Stomach (tissue), 4 donors: ENCODE results near the gene NBPF20.
"Not testable (repeated sequence)": the region's sequence is repeated elsewhere in the genome, so short reads cannot be mapped to it uniquely, and the experiment has no call there.

Experiments used
- POLR2A ChIP-seq, 4 donors: fragments of 450-650 bp; IDR thresholded peaks; one replicate each; pipeline ENCODE4 v1.6.1; 2016; ENCODE audit warnings: antibody characterized with exemption in 4 of 4, control low read depth in 2 of 4, mild to moderate bottlenecking in 1 of 4, moderate library complexity in 1 of 4
- TF ChIP-seq, protein P1 (sequence below), 7 experiments: fragments of 450-650 bp in 4 of 7; fragments of 200-600 bp in 3 of 7; sonication (generic) in 3 of 7; IDR thresholded peaks; one replicate each; pipeline ENCODE4 v1.5.1; 2016 to 2019; ENCODE audit warnings: antibody characterized with exemption in 7 of 7, control low read depth in 2 of 7, mild to moderate bottlenecking in 1 of 7

DNA sequence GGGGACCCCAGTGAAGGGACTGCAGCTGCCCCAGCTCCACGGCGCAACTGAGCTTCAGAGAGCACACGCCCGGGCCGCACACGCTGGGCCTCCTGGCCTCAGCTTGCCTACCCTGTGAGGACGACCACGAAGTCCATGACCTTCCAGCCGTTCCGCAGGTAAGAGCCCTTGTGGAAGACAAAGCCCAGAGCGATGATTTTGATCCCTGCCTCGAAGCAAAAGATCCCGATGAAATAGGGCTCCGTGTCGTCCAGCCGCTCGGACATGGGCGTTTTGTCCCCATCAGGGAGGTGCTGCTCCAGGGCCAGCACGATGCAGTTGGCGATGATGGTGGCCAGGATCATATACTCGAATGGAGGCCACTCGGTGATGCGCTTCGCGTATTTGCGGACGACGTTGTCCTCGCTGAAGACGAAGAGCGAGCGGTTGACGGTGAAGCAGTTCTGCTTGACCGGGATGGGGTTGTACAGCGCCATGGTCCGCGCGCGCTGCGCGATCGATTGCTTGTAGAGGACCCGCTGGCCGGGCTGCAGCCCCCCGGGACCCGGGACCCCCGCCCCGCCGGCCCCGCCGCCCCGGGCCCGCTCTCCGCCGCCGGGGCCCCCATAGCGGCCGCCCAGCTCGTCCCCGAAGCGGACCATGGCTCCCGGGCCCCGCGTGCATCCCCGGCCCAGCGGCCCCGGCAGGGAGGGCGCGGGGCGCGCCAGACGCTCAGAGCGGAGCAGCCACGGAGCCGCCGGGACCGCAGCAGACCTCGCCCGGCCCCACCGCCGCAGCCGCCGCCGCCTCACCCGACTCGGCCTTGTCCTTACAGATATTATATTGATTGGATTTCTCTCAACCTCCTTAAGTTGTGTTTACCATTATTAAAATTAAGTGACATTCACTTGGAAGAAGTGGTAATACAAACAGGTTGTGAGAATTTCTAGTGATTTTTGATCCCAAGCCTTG lies 28.7 kb upstream of the NBPF20 start:
- TF ChIP-seq POLR2A (IDR thresholded peaks at IDR 0.05) = not testable (repeated sequence)
- TF ChIP-seq, protein P1, sequence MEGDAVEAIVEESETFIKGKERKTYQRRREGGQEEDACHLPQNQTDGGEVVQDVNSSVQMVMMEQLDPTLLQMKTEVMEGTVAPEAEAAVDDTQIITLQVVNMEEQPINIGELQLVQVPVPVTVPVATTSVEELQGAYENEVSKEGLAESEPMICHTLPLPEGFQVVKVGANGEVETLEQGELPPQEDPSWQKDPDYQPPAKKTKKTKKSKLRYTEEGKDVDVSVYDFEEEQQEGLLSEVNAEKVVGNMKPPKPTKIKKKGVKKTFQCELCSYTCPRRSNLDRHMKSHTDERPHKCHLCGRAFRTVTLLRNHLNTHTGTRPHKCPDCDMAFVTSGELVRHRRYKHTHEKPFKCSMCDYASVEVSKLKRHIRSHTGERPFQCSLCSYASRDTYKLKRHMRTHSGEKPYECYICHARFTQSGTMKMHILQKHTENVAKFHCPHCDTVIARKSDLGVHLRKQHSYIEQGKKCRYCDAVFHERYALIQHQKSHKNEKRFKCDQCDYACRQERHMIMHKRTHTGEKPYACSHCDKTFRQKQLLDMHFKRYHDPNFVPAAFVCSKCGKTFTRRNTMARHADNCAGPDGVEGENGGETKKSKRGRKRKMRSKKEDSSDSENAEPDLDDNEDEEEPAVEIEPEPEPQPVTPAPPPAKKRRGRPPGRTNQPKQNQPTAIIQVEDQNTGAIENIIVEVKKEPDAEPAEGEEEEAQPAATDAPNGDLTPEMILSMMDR (IDR thresholded peaks at IDR 0.05) = not testable (repeated sequence)
